GOT3 (cell line): ENCODE data around the gene ARHGEF6.

Source experiments
- DNase-seq: peaks from one replicate; lab custom pipeline; 2025; ENCODE audit warnings: mixed read lengths; lab: John Stamatoyannopoulos, UW

ARHGEF6 gene

DNA sequence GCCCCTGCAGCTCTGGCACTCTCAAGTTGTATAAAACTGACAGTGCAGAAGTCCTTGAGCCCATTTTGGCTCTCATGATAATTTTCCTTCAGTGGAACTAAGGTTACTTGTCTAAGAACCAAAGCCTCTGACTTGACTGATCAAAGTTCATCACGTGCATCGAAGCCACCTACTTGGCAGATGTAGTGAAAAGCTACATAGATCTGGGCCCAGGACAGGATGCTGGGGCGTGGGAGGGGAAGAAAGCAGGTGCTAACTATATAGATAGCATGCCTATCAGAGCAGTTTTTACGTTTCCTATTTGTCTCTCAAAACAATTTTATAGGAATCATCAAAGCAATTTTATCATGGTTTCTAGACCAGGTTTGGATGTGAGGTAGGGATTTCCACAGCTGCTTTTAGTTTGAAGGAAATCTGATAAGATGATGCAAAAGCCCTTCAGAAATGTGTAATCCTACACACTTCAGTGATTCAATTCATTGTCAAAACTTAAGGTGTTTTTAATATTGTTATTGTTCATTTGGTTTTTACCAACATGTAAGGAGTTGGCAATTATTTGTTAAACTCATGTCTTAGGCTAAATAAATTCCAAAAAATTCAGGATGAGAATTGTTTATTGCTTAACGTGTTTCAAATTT lies 134.0 kb downstream of the ARHGEF6 start:
- DNase-seq = no peak

DNA sequence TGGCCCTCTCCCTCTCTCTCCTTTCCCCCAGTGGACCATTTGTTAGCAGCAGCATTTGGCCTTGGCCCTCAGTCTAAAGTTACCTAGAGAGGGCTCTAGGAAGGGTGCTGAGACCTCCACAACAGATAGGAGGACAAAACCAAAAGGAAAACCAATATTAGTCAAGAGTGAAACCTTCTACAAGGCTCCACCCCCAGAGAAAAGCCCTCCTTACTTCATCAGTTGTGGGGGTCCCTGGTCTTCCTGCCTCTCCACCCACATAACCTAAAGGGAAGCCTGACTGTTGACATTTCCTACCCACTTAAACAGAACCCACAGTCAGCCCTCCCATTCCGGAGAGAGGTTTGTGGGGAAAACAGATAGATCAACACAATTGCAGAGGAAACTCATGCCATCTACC lies 137.5 kb downstream of the ARHGEF6 start:
- no peak for DNase-seq

GRCh38 chrX:136639506-136640176 lies 141.1 kb downstream of the ARHGEF6 start:
- no peak for DNase-seq

- DNase-seq = no peak
Observed at GRCh38 chrX:136636121-136636520, 144.6 kb downstream of the ARHGEF6 start.

DNA sequence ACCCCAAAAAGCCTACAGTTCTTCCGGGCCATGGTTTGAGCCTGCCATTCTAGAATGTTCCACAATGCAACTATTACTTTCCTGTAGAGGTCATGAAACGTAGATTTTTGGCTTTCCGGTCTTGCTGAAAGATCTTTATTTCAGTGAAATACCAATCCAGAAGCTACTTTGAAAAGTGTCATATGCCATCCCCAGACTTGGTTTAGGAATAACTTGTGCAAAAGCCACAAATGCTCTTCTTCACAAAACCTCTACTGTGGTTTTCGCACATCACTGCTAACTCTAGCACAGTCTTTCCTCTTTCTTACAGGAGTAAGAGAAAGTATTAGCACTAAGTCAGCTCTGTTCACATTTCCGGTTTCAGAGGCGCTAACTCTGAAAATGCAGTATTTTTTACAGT lies 145.5 kb downstream of the ARHGEF6 start:
- no peak for DNase-seq

- no peak for DNase-seq
Observed at GRCh38 chrX:136630881-136631280, 149.9 kb downstream of the ARHGEF6 start.

DNA sequence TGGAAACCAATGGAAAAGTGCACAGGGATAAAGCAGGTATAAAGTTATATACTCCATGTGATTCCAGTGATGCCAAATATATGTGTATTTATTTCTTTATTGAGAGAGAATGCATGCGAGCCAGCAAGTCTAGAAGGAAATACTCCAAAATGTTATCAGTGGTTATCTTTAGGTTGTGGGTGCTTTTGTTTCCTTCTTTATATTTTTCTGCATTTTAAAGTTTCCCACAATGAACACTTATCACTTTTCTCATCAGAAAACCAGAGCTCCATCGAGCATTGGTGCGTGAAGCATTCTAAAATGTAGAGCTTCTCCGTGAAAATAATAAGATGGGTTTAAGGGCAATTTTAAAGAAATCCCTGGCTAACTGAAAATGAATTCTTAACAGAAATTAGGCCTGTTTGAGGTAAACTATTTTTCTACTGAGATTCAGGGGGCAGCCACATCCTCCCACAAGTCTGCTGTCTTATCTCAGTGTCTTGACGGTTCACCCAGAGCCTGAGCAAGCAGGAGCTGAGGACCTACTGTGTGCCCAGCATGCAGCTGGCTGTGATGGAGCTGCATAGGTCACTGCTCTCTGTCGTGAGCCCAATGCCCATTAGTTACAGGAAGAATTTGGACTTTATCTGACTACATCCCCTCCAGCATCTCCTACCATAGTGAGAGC lies 151.5 kb downstream of the ARHGEF6 start:
- no peak for DNase-seq

GRCh38 chrX:136627409-136627808 lies 153.3 kb downstream of the ARHGEF6 start:
- DNase-seq = no peak

GRCh38 chrX:136626891-136627290 lies 153.8 kb downstream of the ARHGEF6 start:
- no peak for DNase-seq

DNA sequence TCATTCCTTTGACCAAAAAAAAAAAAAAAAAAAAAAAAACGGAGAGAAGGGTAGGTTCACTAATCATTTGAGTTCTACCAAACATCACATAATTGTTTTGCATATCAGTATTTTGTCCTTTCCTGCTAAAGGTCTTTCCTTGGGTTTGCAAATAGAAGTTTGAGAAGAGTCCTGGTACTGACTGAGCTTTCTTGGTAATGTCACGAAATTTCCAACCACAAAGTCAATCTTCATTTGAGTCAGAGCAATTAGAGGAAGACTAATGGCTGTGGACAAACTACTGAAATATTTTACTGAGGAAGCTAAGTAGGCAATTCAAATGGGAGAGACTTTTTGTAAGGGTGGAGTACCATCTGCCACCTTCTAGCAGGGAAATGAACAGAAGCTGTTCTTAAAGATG lies 154.5 kb downstream of the ARHGEF6 start:
- DNase-seq = no peak

- DNase-seq = no peak
Observed at GRCh38 chrX:136625246-136625645, 155.5 kb downstream of the ARHGEF6 start.

GRCh38 chrX:136623396-136623795 lies 157.3 kb downstream of the ARHGEF6 start:
- DNase-seq = no peak

GRCh38 chrX:136622568-136622967 lies 158.2 kb downstream of the ARHGEF6 start:
- no peak for DNase-seq

DNA sequence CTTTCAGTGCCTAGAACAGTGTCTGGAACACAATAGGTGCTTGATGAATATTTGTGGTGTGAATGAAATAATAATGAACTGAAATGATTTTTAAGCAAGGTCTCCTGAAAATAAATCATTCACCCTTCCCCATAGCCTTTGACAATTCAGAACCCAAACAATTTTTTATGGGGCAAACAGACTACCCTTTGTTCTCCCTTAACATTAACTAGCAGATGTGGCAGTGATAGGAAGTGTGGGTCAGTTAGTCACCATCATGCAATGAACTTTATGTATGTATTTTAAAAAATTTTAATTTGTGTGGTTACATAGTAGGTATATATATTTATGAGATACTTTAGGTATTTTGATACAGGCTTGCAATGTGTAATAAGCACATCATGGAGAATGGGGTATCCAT lies 160.0 kb downstream of the ARHGEF6 start:
- no peak for DNase-seq

DNA sequence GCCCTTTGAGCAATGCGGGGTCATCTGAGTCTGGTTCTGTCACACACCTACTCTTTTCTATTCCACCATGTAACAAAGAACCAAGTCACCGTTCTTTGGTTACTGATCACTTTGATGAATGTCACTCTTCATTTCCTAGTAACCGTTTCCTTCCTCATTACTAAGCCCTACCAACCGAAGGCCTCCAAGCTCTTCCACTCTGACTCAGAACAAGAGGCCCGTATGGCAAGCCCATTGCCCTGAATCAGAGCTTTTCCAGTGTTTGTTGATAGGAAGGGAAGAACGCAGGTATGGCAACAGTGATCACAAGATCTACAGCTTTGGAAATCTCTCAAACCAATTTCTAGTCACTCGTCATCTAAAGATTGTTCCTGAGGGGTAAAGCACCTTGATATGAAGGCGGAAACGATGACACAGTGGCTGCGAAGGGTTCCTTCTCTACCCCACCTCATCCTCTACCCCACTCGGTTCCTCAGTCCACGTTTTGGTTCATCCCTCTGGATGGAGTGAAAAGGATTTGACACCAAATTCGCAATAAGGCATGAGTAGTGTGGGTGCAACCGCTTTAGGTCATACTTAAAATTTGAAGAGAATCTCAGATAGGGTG lies 160.7 kb downstream of the ARHGEF6 start:
- no peak for DNase-seq

DNA sequence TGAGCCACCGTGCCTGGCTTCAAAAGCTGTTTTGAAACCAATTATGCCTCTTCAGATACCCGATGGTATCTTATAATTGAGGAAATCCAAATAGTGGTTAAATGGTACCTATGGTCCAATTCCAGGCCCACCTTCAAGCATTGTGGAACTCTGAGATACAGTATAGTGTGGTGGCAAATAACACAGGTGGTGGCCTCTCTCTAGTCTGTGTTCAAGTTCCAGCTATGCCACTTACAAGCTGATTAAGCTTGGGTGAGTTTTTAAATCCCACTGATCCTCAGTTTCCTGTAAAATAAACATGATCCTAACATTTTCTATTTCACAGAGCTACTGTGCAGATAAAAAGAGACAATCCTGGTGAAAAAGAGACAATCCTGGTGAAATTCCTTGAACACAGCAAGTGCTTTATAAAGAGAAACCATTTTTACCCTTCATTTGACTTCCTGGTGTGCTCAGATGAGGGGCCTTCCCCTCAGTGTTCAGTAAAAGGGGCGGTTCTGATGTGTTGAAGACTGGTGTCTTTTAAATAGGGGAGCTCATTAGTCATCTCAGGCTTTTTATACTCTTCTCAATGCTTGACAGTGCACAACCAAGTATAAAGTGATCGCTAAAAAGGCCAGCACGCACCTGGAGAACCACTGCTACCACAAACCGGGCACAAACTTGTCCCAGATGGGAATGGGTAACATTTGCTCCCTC lies 163.6 kb downstream of the ARHGEF6 start:
- DNase-seq = no peak
